IMR-90 (cell line): ENCODE measurements around the gene CTNNA2. TPM values are rescaled to one million over a fixed set of nuclear protein-coding genes. Genes with fewer than 3 reads are reported as not detected.

Source experiments
- ATAC-seq: fragments of 200-7000 bp; cut with Tn5 transposase; 2 replicates; pipeline ENCODE4 v1.9.1; 2020; ENCODE audit warnings: low read depth, mild to moderate bottlenecking, moderate library complexity
- BruUV-seq: library from RNA; stranded (reverse); fragments of 400-500 nt; replicated peaks from 2 replicates; lab custom pipeline; 2021; lab: Mats Ljungman, UMichigan
- CTCF ChIA-PET: fragments of 300-600 bp; formaldehyde crosslinking; extraction: SDS; loops from one replicate; lab custom pipeline; 2021; ENCODE audit warnings: antibody characterized with exemption; lab: Yijun Ruan, JAX
- POLR2A ChIA-PET: fragments of 300-600 bp; sonication (Branson Sonifier 250); formaldehyde crosslinking; loops from one replicate; lab custom pipeline; 2022; ENCODE audit warnings: antibody characterized with exemption; ENCODE audit not compliant: unreplicated experiment; lab: Charles Lee
- DNase-seq: peaks from one replicate; pipeline ENCODE4 v3.0.0; 2013
- H2AFZ ChIP-seq: replicated peaks from 2 replicates; pipeline ENCODE3; 2013; ENCODE audit warnings: low read length, mild to moderate bottlenecking; ENCODE audit not compliant: poor library complexity
- H2AK5ac ChIP-seq: 2 replicates; pipeline ENCODE4 v1.6.1; 2013; ENCODE audit warnings: low read depth, low read length, inconsistent platforms
- H2AK9ac ChIP-seq: replicated peaks from 2 replicates; pipeline ENCODE3; 2013; ENCODE audit warnings: mild to moderate bottlenecking, low read depth, low read length, moderate library complexity; ENCODE audit not compliant: poor library complexity
- H2BK120ac ChIP-seq: 2 replicates; pipeline ENCODE4 v1.6.1; 2013; ENCODE audit warnings: low read depth, low read length, inconsistent platforms
- H2BK15ac ChIP-seq: 3 replicates; pipeline ENCODE4 v1.6.1; 2013; ENCODE audit warnings: low read depth, low read length, inconsistent platforms
- H2BK20ac ChIP-seq: 2 replicates; pipeline ENCODE4 v1.6.1; 2013; ENCODE audit warnings: low read depth, mild to moderate bottlenecking, inconsistent platforms, low read length, moderate library complexity
- H2BK5ac ChIP-seq: 2 replicates; pipeline ENCODE4 v1.6.1; 2013; ENCODE audit warnings: mild to moderate bottlenecking, low read depth, low read length, inconsistent platforms; ENCODE audit not compliant: poor library complexity, severe bottlenecking
- H3K14ac ChIP-seq: replicated peaks from 2 replicates; pipeline ENCODE4 v1.6.1; 2013; ENCODE audit warnings: low read depth, low read length, inconsistent platforms
- H3K18ac ChIP-seq: 2 replicates; pipeline ENCODE4 v1.6.1; 2013; ENCODE audit warnings: low read depth, low read length, control low read depth
- H3K23ac ChIP-seq: 2 replicates; pipeline ENCODE4 v1.6.1; 2013; ENCODE audit warnings: low read depth, low read length, inconsistent platforms
- H3K27ac ChIP-seq: 2 replicates; pipeline ENCODE4 v1.5.1; 2013; ENCODE audit warnings: mild to moderate bottlenecking, control low read depth, low read length; ENCODE audit not compliant: insufficient read depth
- H3K27me3 ChIP-seq: 2 replicates; pipeline ENCODE4 v1.6.1; 2013; ENCODE audit warnings: low read length; ENCODE audit not compliant: control insufficient read depth, insufficient read depth
- H3K36me3 ChIP-seq: 2 replicates; pipeline ENCODE4 v1.6.1; 2013; ENCODE audit warnings: low read length, mixed read lengths; ENCODE audit not compliant: control insufficient read depth, insufficient read depth
- H3K4ac ChIP-seq: 2 replicates; pipeline ENCODE4 v1.6.1; 2013; ENCODE audit warnings: low read depth, low read length, inconsistent platforms
- H3K4me1 ChIP-seq: 2 replicates; pipeline ENCODE4 v1.6.1; 2013; ENCODE audit warnings: low read length, mixed read lengths; ENCODE audit not compliant: control insufficient read depth, insufficient read depth
- H3K4me2 ChIP-seq: 2 replicates; pipeline ENCODE4 v1.6.1; 2013; ENCODE audit warnings: low read depth, mild to moderate bottlenecking, control low read depth, low read length, moderate library complexity
- H3K4me3 ChIP-seq: 2 replicates; pipeline ENCODE4 v1.5.1; 2013; ENCODE audit warnings: low read depth, mild to moderate bottlenecking, control low read depth, low read length, moderate library complexity; ENCODE audit not compliant: insufficient read depth
- H3K56ac ChIP-seq: 2 replicates; pipeline ENCODE4 v1.6.1; 2013; ENCODE audit warnings: low read length, inconsistent platforms; ENCODE audit not compliant: insufficient read depth; ENCODE audit errors: extremely low read depth
- H3K79me1 ChIP-seq, 2 experiments: 2 replicates each; pipeline ENCODE4 v1.6.1; 2013; ENCODE audit warnings: low read length in 2 of 2, inconsistent platforms in 1 of 2, low read depth in 1 of 2
- H3K9ac ChIP-seq: 2 replicates; pipeline ENCODE4 v1.6.1; 2013; ENCODE audit warnings: low read depth, low read length, control low read depth
- H3K9me1 ChIP-seq: 2 replicates; pipeline ENCODE4 v1.6.1; 2013; ENCODE audit warnings: low read length, inconsistent platforms; ENCODE audit not compliant: insufficient read depth
- H3K9me3 ChIP-seq: 2 replicates; pipeline ENCODE4 v1.6.1; 2013; ENCODE audit warnings: low read length; ENCODE audit not compliant: control insufficient read depth, insufficient read depth
- H4K20me1 ChIP-seq: 2 replicates; pipeline ENCODE4 v1.6.1; 2013; ENCODE audit warnings: low read length, inconsistent platforms; ENCODE audit not compliant: insufficient read depth
- H4K5ac ChIP-seq: 2 replicates; pipeline ENCODE4 v1.6.1; 2013; ENCODE audit warnings: mild to moderate bottlenecking, low read depth, low read length, control low read depth
- H4K8ac ChIP-seq, 2 experiments: 2 replicates each; pipeline ENCODE4 v1.6.1; 2013; ENCODE audit warnings: low read depth in 2 of 2, low read length in 2 of 2, control low read depth in 1 of 2, inconsistent platforms in 1 of 2
- H4K91ac ChIP-seq: 2 replicates; pipeline ENCODE4 v1.6.1; 2013; ENCODE audit warnings: low read depth, low read length, inconsistent platforms; ENCODE audit not compliant: insufficient read depth
- BHLHE40 ChIP-seq: fragments of 150-350 bp; IDR thresholded peaks from 2 replicates; pipeline ENCODE4 v1.6.1; 2016; ENCODE audit warnings: mild to moderate bottlenecking, low read depth, low read length
- FOS ChIP-seq: fragments of 150-350 bp; IDR thresholded peaks from 2 replicates; pipeline ENCODE4 v1.6.1; 2016; ENCODE audit warnings: low read depth, low read length
- MAZ ChIP-seq: IDR thresholded peaks from 2 replicates; pipeline ENCODE4 v1.6.1; 2012; ENCODE audit warnings: low read depth, mild to moderate bottlenecking, low read length, improper control_type of control experiment, moderate library complexity, borderline replicate concordance
- MXI1 ChIP-seq: IDR thresholded peaks from 2 replicates; pipeline ENCODE4 v1.6.1; 2012; ENCODE audit warnings: low read depth, mild to moderate bottlenecking, low read length, moderate library complexity, borderline replicate concordance
- NFE2L2 ChIP-seq: fragments of 150-350 bp; IDR thresholded peaks from 2 replicates; pipeline ENCODE4 v1.6.1; 2016; ENCODE audit warnings: low read depth, mild to moderate bottlenecking, low read length
- POLR2A ChIP-seq: IDR thresholded peaks from 2 replicates; pipeline ENCODE4 v1.6.1; 2012; ENCODE audit warnings: mild to moderate bottlenecking, low read depth, low read length
- RFX5 ChIP-seq: IDR thresholded peaks from 2 replicates; pipeline ENCODE4 v1.8.0; 2012; ENCODE audit warnings: low read depth, mild to moderate bottlenecking, low read length, moderate library complexity
- SMC3 ChIP-seq: fragments of 150-350 bp; IDR thresholded peaks from 2 replicates; pipeline ENCODE4 v1.6.1; 2016; ENCODE audit warnings: low read depth, mild to moderate bottlenecking, antibody characterized with exemption, low read length, moderate library complexity
- USF2 ChIP-seq: fragments of 150-350 bp; IDR thresholded peaks from 2 replicates; pipeline ENCODE4 v1.6.1; 2017; ENCODE audit warnings: mild to moderate bottlenecking, antibody characterized with exemption, low read length, low read depth
- WGBS, 2 experiments: methylation state at CpG; one replicate each; pipeline versions ENCODE4 v1.1.5 to v1.1.7; 2013; ENCODE audit warnings: missing lambda C conversion rate in 2 of 2; ENCODE audit not compliant: insufficient read length in 1 of 2; ENCODE audit errors: extremely low coverage in 2 of 2; 5-methylcytosine and 5-hydroxymethylcytosine counted together
- dilution Hi-C: fragments of 300-500 bp; cut with HindIII; formaldehyde crosslinking; loops from one replicate; pipeline ENCODE4 v1.14.3; 2018; ENCODE audit warnings: low sequenced_read_pairs; ENCODE audit not compliant: unreplicated experiment
- in situ Hi-C: fragments of 300-500 bp; cut with MboI; formaldehyde crosslinking; loops from 3 replicates; pipeline ENCODE4 v1.14.3; 2019; ENCODE audit warnings: low sequenced_read_pairs, inconsistent platforms, mixed read lengths
- intact Hi-C: fragments of 100-400 bp; cut with micrococcal nuclease; formaldehyde crosslinking; loops from 2 replicates; pipeline ENCODE4 v1.10.0; 2022
- polyA plus RNA-seq, 3 experiments: library from polyadenylated mRNA; depleted of rRNA; stranded (reverse); fragments of >200 nt; gene quantifications; 2 replicates each; pipeline ENCODE4 v1.2.3, GENCODE V29; 2012; ENCODE audit warnings: low replicate concordance in 1 of 3
- total RNA-seq: library from RNA; depleted of rRNA; stranded (reverse); fragments of >200 nt; gene quantifications from 2 replicates; pipeline ENCODE4 v1.2.3, GENCODE V29; 2012
- TF ChIP-seq, protein P1 (sequence below): fragments of 150-350 bp; IDR thresholded peaks from 2 replicates; pipeline ENCODE4 v1.6.1; 2016; ENCODE audit warnings: low read depth, mild to moderate bottlenecking, low read length, moderate library complexity, borderline replicate concordance

The CTNNA2 gene
- total and polyA plus RNA-seq, 2 of the 4 experiments (the other 2 are of a cell fraction): not detected

GRCh38 chr2:79611448-79612016 is 98.7 kb downstream of the CTNNA2 start:
- DNase-seq: no peak
- no peaks in the 10 kb centered on the region for H4K20me1 ChIP-seq
- H3K9me1 ChIP-seq: no peaks in the 10 kb centered on the region
- in situ Hi-C loops: no loop called here
- H3K23ac ChIP-seq: no peak overlapping the region
- intact Hi-C loops: no loop called here
- no peak overlapping the region for H3K14ac ChIP-seq
- no peaks in the 10 kb centered on the region for H3K27me3 ChIP-seq
- H2AK5ac ChIP-seq: no peak overlapping the region
- no peak for TF ChIP-seq FOS
- no peak for TF ChIP-seq USF2
- TF ChIP-seq, protein P1, sequence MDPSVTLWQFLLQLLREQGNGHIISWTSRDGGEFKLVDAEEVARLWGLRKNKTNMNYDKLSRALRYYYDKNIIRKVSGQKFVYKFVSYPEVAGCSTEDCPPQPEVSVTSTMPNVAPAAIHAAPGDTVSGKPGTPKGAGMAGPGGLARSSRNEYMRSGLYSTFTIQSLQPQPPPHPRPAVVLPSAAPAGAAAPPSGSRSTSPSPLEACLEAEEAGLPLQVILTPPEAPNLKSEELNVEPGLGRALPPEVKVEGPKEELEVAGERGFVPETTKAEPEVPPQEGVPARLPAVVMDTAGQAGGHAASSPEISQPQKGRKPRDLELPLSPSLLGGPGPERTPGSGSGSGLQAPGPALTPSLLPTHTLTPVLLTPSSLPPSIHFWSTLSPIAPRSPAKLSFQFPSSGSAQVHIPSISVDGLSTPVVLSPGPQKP: no peak
- no peak for TF ChIP-seq BHLHE40
- no peak for TF ChIP-seq POLR2A
- TF ChIP-seq SMC3: no peak
- no peak for TF ChIP-seq MXI1
- TF ChIP-seq MAZ: no peak
- no peak for TF ChIP-seq RFX5
- TF ChIP-seq NFE2L2: no peak
- H2BK20ac ChIP-seq: no peak overlapping the region
- no peak overlapping the region for H3K4ac ChIP-seq
- no peak overlapping the region for H3K18ac ChIP-seq
- H3K4me1 ChIP-seq: no peaks in the 10 kb centered on the region
- no peak overlapping the region for H4K8ac ChIP-seq
- H3K4me2 ChIP-seq: no peak overlapping the region
- H3K9me3 ChIP-seq: no peaks in the 10 kb centered on the region
- no peak for ATAC-seq
- no peak overlapping the region for H2BK120ac ChIP-seq
- no peak overlapping the region for H4K91ac ChIP-seq
- no peak overlapping the region for H2BK5ac ChIP-seq
- no peaks in the 10 kb centered on the region for H3K79me1 ChIP-seq
- ChIA-PET CTCF (interaction anchor here (0.6 kb wide), 1 partner anchor 275 kb away, joined by 3 read pairs; no protein-coding TSS in a partner anchor), POLR2A (no interaction called here)
- H2BK15ac ChIP-seq: no peak overlapping the region
- no peak overlapping the region for H2AFZ ChIP-seq
- no peak overlapping the region for H2AK9ac ChIP-seq
- no peak overlapping the region for H3K9ac ChIP-seq
- no TSS peak for BruUV-seq
- dilution Hi-C loops: no loop called here
- H3K27ac ChIP-seq: no peak overlapping the region
- no peaks in the 10 kb centered on the region for H3K36me3 ChIP-seq
- no peak overlapping the region for H4K5ac ChIP-seq
- no CpG with 5 or more reads among the region's 9 CpGs for WGBS, 2 experiments
- no peak overlapping the region for H3K56ac ChIP-seq
- H3K4me3 ChIP-seq: no peak overlapping the region
